ENCODE results near the gene PPM1K.

The PPM1K gene

DNA sequence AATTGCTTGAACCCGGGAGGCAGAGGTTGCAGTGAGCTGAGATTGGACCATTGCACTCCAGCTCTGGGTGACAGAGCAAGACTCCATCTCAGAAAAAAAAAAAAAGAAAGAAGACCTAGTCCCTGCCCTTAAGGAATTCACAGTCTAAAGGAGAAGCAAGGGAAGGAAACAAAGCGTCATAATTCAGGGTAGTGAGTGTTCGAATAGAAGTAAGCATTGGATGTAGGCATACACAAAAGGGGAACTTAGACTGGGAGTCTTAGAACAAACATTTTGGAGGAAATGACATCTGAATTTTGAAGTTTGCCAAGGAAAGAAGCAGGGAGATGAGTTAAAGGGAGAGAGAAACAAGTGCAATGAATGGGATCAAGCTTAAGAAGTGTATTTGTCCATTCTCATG lies 32.4 kb downstream of the PPM1K start:
- TF ChIP-seq CTCF (conservative IDR thresholded peaks at IDR 0.05; ENCODE audit: low read depth, low read length), result no peak
- no peak overlapping the region for H3K4me3 ChIP-seq (ENCODE audit: low read length)
- DNase-seq (ENCODE audit: low read depth), result no peak

DNA sequence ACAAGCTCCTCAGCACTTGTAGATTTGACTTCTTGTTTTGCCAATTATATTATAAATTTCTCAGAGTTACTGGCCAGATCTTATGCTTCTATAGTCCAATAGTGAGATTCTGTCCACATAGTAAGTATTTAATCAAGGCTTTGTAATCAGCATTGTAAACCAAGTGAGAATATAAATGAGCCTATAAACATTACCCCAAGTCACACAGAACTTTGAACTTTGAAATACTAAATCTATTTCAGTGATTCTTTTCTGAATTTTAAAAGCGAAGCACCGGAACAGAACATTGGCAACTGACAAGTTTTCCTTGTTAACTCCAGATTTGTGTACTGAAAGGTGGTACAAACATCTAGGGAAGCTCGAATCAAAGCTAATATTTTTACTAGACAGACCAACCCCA lies 37.2 kb downstream of the PPM1K start:
- TF ChIP-seq CTCF (conservative IDR thresholded peaks at IDR 0.05; ENCODE audit: low read depth, low read length), result no peak

GRCh38 chr4:88246600-88246999 lies 37.8 kb downstream of the PPM1K start:
- no peak for DNase-seq (ENCODE audit: low read depth)
- H3K4me3 ChIP-seq (ENCODE audit: low read length), result no peak overlapping the region
- TF ChIP-seq CTCF (conservative IDR thresholded peaks at IDR 0.05; ENCODE audit: low read depth, low read length), result no peak

More for the DNA sequence above, 37.2 kb downstream of the PPM1K start:
- H3K4me3 ChIP-seq (ENCODE audit: low read length), result no peak overlapping the region
- DNase-seq (ENCODE audit: low read depth), result no peak

DNA sequence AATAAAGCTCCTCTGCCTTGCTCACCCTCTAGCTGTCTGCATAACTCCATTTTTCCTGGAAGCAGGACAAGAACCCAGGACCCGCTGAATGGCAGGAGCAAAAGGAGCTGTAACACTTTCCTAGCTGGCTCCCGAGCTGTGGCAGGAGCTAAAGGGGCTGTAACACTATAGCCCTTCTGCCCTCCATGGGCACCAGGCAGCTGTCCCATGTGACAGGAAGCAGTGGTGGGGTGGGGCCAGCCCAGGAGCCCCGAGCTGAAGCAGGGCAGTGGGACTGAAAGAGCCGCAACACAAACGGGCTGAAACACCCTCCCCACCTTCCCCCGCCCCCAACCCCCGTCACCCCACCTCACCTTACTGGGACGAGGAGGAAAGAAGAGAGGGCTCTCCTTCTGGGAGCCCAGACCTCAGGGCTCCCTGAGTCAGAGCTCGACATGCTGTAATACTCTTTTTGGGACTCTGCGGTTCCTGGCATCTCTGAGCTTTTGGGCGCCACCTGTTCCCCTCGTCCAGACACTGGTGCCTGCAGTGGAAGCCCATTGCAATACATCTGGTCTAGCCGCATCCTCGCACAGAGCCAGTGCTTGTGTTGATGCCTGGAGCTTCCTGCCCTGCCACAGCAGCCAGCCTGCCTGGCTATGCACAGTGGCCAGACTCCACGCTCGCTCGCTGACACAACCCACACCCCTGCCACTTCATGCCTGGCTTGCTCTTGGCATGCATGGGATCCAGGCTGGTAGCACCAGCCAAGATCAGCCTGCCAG lies 39.4 kb downstream of the PPM1K start:
- DNase-seq (ENCODE audit: low read depth), result no peak
- TF ChIP-seq CTCF (conservative IDR thresholded peaks at IDR 0.05; ENCODE audit: low read depth, low read length), result no peak
- H3K4me3 ChIP-seq (ENCODE audit: low read length), result no peak overlapping the region

- DNase-seq (ENCODE audit: low read depth), result no peak
- H3K4me3 ChIP-seq (ENCODE audit: low read length), result no peak overlapping the region
- TF ChIP-seq CTCF (conservative IDR thresholded peaks at IDR 0.05; ENCODE audit: low read depth, low read length), result no peak
Observed at GRCh38 chr4:88244056-88244455, 40.3 kb downstream of the PPM1K start.

GRCh38 chr4:88242144-88242543 lies 42.2 kb downstream of the PPM1K start:
- no peak overlapping the region for H3K4me3 ChIP-seq (ENCODE audit: low read length)
- no peak for DNase-seq (ENCODE audit: low read depth)
- TF ChIP-seq CTCF (conservative IDR thresholded peaks at IDR 0.05; ENCODE audit: low read depth, low read length), result no peak

DNA sequence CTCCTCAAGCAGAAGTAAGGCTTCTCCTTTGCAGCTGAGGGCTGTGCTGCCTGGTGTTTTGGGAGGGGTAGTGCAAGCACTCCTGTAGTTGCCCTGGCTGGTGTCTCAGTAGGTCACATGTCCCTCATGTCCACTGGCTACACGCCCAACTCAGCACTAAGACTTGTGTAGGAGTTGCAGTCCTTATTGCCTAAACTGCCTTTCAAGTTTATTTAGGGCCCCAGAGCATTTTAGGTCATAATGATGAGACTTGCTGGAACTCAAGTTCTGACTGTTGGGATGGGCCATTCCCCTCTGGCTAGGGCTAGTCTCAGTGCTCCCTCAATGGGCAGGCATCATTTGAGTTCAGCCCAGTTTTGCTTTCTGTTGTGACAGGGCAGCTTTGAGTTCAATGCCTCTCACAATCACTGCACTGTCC lies 44.1 kb downstream of the PPM1K start:
- no peak for DNase-seq (ENCODE audit: low read depth)
- H3K4me3 ChIP-seq (ENCODE audit: low read length), result no peak overlapping the region
- TF ChIP-seq CTCF (conservative IDR thresholded peaks at IDR 0.05; ENCODE audit: low read depth, low read length), result no peak
